Caco-2 (cell line): Measurements from ENCODE around the gene DPF3. TPM values are rescaled to one million over a fixed set of nuclear protein-coding genes. Genes with fewer than 3 reads are reported as not detected.

Experiments used
- BruUV-seq: library from RNA; stranded (reverse); fragments of 400-500 nt; replicated peaks from 2 replicates; lab custom pipeline; 2021; lab: Mats Ljungman, UMichigan
- CTCF ChIA-PET: fragments of 300-600 bp; sonication (Branson Sonifier 250); formaldehyde crosslinking; loops from one replicate; lab custom pipeline; 2022; ENCODE audit warnings: antibody characterized with exemption; lab: Charles Lee
- POLR2A ChIA-PET: fragments of 300-600 bp; sonication (Branson Sonifier 250); formaldehyde crosslinking; loops from one replicate; lab custom pipeline; 2022; ENCODE audit warnings: antibody characterized with exemption; lab: Charles Lee
- DNase-seq, 2 experiments: peaks; one replicate each; pipeline versions ENCODE4 v3.0.0 to v3.0.0-alpha.2; 2020 to 2022
- H3K27me3 ChIP-seq: replicated peaks from 2 replicates; pipeline ENCODE4 v1.6.0; 2011; ENCODE audit warnings: low read length; ENCODE audit not compliant: control insufficient read depth, insufficient read depth
- H3K36me3 ChIP-seq: 2 replicates; pipeline ENCODE4 v1.5.1; 2011; ENCODE audit warnings: low read length; ENCODE audit not compliant: control insufficient read depth, insufficient read depth
- H3K4me1 ChIP-seq: fragments of 250-450 bp; sonication (Bioruptor Pico); 2 replicates; pipeline ENCODE4 v1.5.1; 2020; ENCODE audit warnings: mild to moderate bottlenecking
- H3K4me3 ChIP-seq: 2 replicates; pipeline ENCODE4 v1.5.1; 2011; ENCODE audit warnings: low read depth, mild to moderate bottlenecking, control low read depth, low read length
- H3K9me3 ChIP-seq: fragments of 250-450 bp; sonication (Bioruptor Pico); 2 replicates; pipeline ENCODE4 v1.5.1; 2020; ENCODE audit warnings: mild to moderate bottlenecking, moderate library complexity
- H3K27ac Mint-ChIP-seq: one replicate; pipeline ENCODE4 v1.8.0; 2022; ENCODE audit warnings: mixed read lengths; ENCODE audit not compliant: unreplicated experiment
- H3K27me3 Mint-ChIP-seq: one replicate; pipeline ENCODE4 v1.8.0; 2022; ENCODE audit warnings: mixed read lengths; ENCODE audit not compliant: insufficient read depth, unreplicated experiment
- H3K36me3 Mint-ChIP-seq: one replicate; pipeline ENCODE4 v1.8.0; 2022; ENCODE audit warnings: mild to moderate bottlenecking, mixed read lengths; ENCODE audit not compliant: insufficient read depth, unreplicated experiment
- H3K4me1 Mint-ChIP-seq: one replicate; pipeline ENCODE4 v1.8.0; 2022; ENCODE audit warnings: low read depth, mixed read lengths; ENCODE audit not compliant: unreplicated experiment
- H3K4me3 Mint-ChIP-seq: one replicate; pipeline ENCODE4 v1.8.0; 2022; ENCODE audit warnings: mild to moderate bottlenecking, moderate library complexity, mixed read lengths; ENCODE audit not compliant: unreplicated experiment
- H3K9me3 Mint-ChIP-seq: one replicate; pipeline ENCODE4 v1.8.0; 2022; ENCODE audit warnings: mixed read lengths; ENCODE audit not compliant: unreplicated experiment
- intact Hi-C: fragments of 100-400 bp; cut with micrococcal nuclease; formaldehyde crosslinking; loops from one replicate; pipeline ENCODE4 v1.10.0; 2022; ENCODE audit not compliant: unreplicated experiment
- total RNA-seq: library from RNA; stranded (reverse); gene quantifications from 2 replicates; pipeline ENCODE4 v1.2.3, GENCODE V29; 2022
- TF ChIP-seq, protein P1 (sequence below), 2 experiments: fragments of 200-600 bp in 1 of 2; IDR thresholded peaks; 1 replicate in 1 of 2; 2 replicates in 1 of 2; pipeline versions ENCODE4 v1.5.1 to v1.8.0; 2011 to 2022; ENCODE audit warnings: antibody characterized with exemption in 1 of 2, control low read depth in 1 of 2, inconsistent platforms in 1 of 2, low read depth in 1 of 2, low read length in 1 of 2, mild to moderate bottlenecking in 1 of 2, moderate library complexity in 1 of 2; ENCODE audit not compliant: insufficient read depth in 1 of 2, severe bottlenecking in 1 of 2, unreplicated experiment in 1 of 2

The DPF3 gene
- total RNA-seq, 1 experiment from 2014 or later: not detected

DNA sequence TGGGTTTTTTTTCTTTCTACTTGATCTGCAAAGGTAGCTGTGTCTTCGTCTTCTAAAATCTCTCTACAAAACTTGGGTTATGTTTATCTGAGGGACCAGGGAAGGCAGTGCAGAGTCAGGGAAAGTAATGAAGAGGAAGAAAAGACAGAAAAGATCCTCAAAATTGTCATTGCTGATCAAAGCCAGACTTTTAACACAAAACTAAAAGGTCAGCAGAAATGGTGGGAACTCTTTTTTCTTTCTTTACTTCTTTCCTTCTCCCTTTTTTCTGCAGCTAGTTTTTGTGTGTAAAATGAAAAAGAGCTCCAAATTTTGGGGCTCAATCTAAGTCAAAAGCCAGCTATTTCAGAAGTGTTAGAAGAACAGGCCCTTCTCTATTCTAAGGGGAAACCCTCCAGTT lies 11.9 kb downstream of the DPF3 start:
- ChIA-PET CTCF (no interaction called here), POLR2A (no interaction called here)
- Mint-ChIP-seq H3K36me3 (no peaks in the 10 kb centered on the region), H3K9me3 (no peaks in the 10 kb centered on the region), H3K4me1 (no peaks in the 10 kb centered on the region), H3K27me3 (peaks cover 23% of the 10 kb centered on the region), H3K27ac (no peak overlapping the region), H3K4me3 (no peak overlapping the region)
- no peaks in the 10 kb centered on the region for H3K36me3 ChIP-seq
- no TSS peak for BruUV-seq
- intact Hi-C loops: no loop called here
- no peak for DNase-seq
- H3K4me3 ChIP-seq: no peak overlapping the region
- TF ChIP-seq, protein P1, sequence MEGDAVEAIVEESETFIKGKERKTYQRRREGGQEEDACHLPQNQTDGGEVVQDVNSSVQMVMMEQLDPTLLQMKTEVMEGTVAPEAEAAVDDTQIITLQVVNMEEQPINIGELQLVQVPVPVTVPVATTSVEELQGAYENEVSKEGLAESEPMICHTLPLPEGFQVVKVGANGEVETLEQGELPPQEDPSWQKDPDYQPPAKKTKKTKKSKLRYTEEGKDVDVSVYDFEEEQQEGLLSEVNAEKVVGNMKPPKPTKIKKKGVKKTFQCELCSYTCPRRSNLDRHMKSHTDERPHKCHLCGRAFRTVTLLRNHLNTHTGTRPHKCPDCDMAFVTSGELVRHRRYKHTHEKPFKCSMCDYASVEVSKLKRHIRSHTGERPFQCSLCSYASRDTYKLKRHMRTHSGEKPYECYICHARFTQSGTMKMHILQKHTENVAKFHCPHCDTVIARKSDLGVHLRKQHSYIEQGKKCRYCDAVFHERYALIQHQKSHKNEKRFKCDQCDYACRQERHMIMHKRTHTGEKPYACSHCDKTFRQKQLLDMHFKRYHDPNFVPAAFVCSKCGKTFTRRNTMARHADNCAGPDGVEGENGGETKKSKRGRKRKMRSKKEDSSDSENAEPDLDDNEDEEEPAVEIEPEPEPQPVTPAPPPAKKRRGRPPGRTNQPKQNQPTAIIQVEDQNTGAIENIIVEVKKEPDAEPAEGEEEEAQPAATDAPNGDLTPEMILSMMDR (IDR thresholded peaks at IDR 0.05; ENCODE audit: insufficient read depth in 1 of 2, low read depth in 1 of 2, low read length in 1 of 2, severe bottlenecking in 1 of 2, unreplicated experiment in 1 of 2): no peak
- H3K27me3 ChIP-seq: peaks cover 3% of the 10 kb centered on the region; the same call in 1 of the 2 replicates
- H3K9me3 ChIP-seq: no peaks in the 10 kb centered on the region
- H3K4me1 ChIP-seq: no peaks in the 10 kb centered on the region

DNA sequence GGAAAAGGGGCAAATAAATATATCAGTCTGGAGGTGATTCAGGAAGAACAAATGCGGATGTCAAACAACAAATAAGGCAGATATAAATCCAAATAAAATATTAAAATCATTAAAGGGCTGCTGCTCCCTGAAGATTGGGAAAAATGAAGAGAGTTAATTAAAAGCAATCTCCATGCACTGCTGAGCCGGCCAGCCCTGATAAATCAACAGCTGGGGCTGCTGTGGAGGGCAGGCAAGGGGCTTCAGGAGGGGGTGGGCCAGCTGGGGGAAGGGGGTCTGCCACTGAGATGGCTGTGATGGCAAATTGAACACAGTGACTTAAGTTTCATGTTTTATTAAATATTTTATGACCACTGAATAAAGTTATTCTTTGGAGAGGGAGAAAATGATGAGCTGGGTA lies 12.4 kb downstream of the DPF3 start:
- peaks cover 27% of the 10 kb centered on the region for H3K27me3 Mint-ChIP-seq
- H3K4me3 Mint-ChIP-seq: no peak overlapping the region
- no TSS peak for BruUV-seq

DNA sequence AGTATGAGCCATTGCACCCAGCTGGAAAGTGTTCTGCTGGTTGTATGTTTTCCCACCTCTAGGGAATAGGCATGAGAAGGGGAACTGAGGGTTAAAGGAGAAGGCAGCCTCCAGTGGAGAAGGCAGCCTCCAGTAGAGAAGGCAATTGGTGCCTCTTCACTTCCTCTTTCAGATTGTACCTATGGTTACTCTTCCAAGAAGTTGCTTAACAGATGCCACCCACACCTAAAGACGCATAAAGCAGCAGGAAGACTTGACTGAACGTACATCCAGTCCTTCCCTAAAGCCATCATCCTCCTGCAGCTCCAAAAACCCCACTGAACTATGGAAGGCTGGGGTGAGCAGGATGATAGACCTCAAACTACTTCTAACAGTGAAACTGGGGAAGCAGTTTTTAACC lies 13.1 kb downstream of the DPF3 start:
- Mint-ChIP-seq H3K9me3 (no peaks in the 10 kb centered on the region), H3K4me1 (no peaks in the 10 kb centered on the region), H3K4me3 (no peak overlapping the region), H3K36me3 (no peaks in the 10 kb centered on the region), H3K27me3 (peaks cover 27% of the 10 kb centered on the region), H3K27ac (no peak overlapping the region)
- H3K9me3 ChIP-seq: no peaks in the 10 kb centered on the region
- H3K4me3 ChIP-seq: no peak overlapping the region
- intact Hi-C loops: no loop called here
- H3K27me3 ChIP-seq: peaks cover 3% of the 10 kb centered on the region; the same call in 1 of the 2 replicates
- no peaks in the 10 kb centered on the region for H3K4me1 ChIP-seq
- H3K36me3 ChIP-seq: no peaks in the 10 kb centered on the region
- ChIA-PET CTCF (no interaction called here), POLR2A (no interaction called here)
- DNase-seq: no peak
- TF ChIP-seq, protein P1 (IDR thresholded peaks at IDR 0.05; ENCODE audit: insufficient read depth in 1 of 2, low read depth in 1 of 2, low read length in 1 of 2, severe bottlenecking in 1 of 2, unreplicated experiment in 1 of 2): no peak
- no TSS peak for BruUV-seq

More for the DNA sequence above, 12.4 kb downstream of the DPF3 start:
- Mint-ChIP-seq H3K27ac (no peak overlapping the region), H3K9me3 (no peaks in the 10 kb centered on the region), H3K36me3 (no peaks in the 10 kb centered on the region), H3K4me1 (no peaks in the 10 kb centered on the region)
- H3K27me3 ChIP-seq: peaks cover 3% of the 10 kb centered on the region; the same call in 1 of the 2 replicates
- no peaks in the 10 kb centered on the region for H3K36me3 ChIP-seq
- no peaks in the 10 kb centered on the region for H3K4me1 ChIP-seq
- intact Hi-C loops: no loop called here
- no peak overlapping the region for H3K4me3 ChIP-seq
- DNase-seq: no peak
- ChIA-PET POLR2A (no interaction called here), CTCF (no interaction called here)
- TF ChIP-seq, protein P1 (IDR thresholded peaks at IDR 0.05; ENCODE audit: insufficient read depth in 1 of 2, low read depth in 1 of 2, low read length in 1 of 2, severe bottlenecking in 1 of 2, unreplicated experiment in 1 of 2): no peak
- no peaks in the 10 kb centered on the region for H3K9me3 ChIP-seq
